Coronary artery (tissue), 2 donors: ENCODE data around the gene DTNA.
A peak's percentile ranks its signal among the peaks of the same experiment; 100 is the strongest.

ENCODE experiments used
- DNase-seq: peaks from one replicate; pipeline ENCODE4 v3.0.0-alpha.2; 2017; ENCODE audit warnings: low spot score
- H3K27ac ChIP-seq, 2 donors: fragments of 200-600 bp; sonication (generic); one replicate each; pipeline ENCODE4 v1.5.1; 2016 to 2019
- H3K4me3 ChIP-seq: fragments of 200-600 bp; sonication (generic); 2 replicates; pipeline ENCODE4 v1.5.1; 2016; ENCODE audit warnings: mild to moderate bottlenecking, moderate library complexity
- CTCF ChIP-seq: fragments of 200-600 bp; sonication (generic); IDR thresholded peaks from one replicate; pipeline ENCODE4 v1.5.1; 2019; ENCODE audit warnings: antibody characterized with exemption

The DTNA gene

GRCh38 chr18:34780856-34781255 lies 70.8 kb downstream of the DTNA start:
- no peak for DNase-seq
- Histone ChIP-seq H3K27ac (no peak overlapping the region), H3K4me3 (no peak overlapping the region)
- TF ChIP-seq CTCF = no peak

GRCh38 chr18:34783501-34783900 lies 73.4 kb downstream of the DTNA start:
- DNase-seq = no peak
- H3K4me3 ChIP-seq = no peak overlapping the region
- no peak for TF ChIP-seq CTCF
- H3K27ac ChIP-seq = no peak overlapping the region

- H3K27ac ChIP-seq = no peak overlapping the region
- DNase-seq = no peak
- TF ChIP-seq CTCF = no peak
- H3K4me3 ChIP-seq = no peak overlapping the region
Observed at GRCh38 chr18:34786162-34786741, 76.2 kb downstream of the DTNA start.

GRCh38 chr18:34787931-34788532 lies 77.9 kb downstream of the DTNA start:
- TF ChIP-seq CTCF = peak; percentile 64

GRCh38 chr18:34789768-34790344 lies 79.8 kb downstream of the DTNA start:
- no peak overlapping the region for H3K27ac ChIP-seq
- no peak for TF ChIP-seq CTCF
- no peak for DNase-seq
- H3K4me3 ChIP-seq = no peak overlapping the region

More at GRCh38 chr18:34787931-34788532, 77.9 kb downstream of the DTNA start:
- no peak for DNase-seq
- Histone ChIP-seq H3K27ac (no peak overlapping the region), H3K4me3 (no peak overlapping the region)

GRCh38 chr18:34794348-34794747 lies 84.2 kb downstream of the DTNA start:
- no peak for DNase-seq
- TF ChIP-seq CTCF = no peak
- H3K4me3 ChIP-seq = no peak overlapping the region
- H3K27ac ChIP-seq = no peak overlapping the region
